GF-D8 (cell line): Measurements from ENCODE around the gene CXCL16.

Experiments used
- DNase-seq: peaks from one replicate; lab custom pipeline; 2025; lab: John Stamatoyannopoulos, UW

CXCL16 gene

DNA sequence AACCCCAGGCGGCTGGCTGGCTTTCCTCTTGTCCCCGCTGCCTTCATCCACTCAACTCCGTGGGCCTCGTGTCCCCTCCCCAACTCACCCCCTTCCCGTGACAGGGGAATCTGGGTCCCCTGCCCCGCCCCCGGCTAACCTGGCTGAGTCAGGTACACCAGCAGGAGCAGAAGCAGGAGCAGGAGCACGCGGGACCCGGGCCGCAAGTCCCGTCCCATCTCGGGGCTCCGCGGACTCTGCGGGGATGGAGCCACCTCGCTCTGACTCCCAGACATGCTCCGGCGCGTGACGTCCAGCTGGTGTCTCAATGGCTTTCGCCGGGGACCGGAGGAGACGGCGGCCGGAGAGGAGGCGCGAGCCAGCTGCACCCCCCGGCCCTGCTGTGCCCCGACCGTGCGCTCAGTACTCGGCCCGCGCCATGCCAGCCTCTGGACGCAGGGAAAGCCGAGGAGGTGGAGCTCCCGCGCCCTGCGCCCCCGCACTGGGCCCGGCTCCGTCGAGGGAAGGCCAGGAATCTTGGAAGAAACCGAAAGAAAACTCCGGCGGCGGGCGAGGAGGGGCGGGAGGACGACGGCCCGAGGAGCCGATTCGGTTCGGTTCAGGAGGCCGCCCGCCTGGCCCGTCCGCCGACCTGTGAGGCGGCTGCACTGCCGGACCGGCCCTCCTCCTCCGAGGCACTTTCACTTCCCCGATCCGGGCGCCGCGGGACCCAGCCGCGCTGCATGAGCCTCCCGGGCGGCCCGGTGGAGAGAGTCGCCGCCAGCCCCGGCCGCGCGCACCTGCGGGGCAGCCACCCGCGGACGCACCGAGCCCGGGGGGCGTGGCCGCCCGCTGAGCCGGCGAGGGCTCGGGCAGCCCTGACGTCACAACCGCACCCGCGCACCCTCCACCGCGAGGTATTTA is at the start of gene CXCL16, which contains the start of gene ZMYND15:
CXCL16 (minus strand) TSS at position 807 of the 903 bp plus-strand sequence; CDS start at position 218, 589 bp downstream.
ZMYND15 (plus strand) TSS at position 712 of the 903 bp plus-strand sequence. CDS start 716 bp downstream, outside the sequence.
- DNase-seq: no peak

DNA sequence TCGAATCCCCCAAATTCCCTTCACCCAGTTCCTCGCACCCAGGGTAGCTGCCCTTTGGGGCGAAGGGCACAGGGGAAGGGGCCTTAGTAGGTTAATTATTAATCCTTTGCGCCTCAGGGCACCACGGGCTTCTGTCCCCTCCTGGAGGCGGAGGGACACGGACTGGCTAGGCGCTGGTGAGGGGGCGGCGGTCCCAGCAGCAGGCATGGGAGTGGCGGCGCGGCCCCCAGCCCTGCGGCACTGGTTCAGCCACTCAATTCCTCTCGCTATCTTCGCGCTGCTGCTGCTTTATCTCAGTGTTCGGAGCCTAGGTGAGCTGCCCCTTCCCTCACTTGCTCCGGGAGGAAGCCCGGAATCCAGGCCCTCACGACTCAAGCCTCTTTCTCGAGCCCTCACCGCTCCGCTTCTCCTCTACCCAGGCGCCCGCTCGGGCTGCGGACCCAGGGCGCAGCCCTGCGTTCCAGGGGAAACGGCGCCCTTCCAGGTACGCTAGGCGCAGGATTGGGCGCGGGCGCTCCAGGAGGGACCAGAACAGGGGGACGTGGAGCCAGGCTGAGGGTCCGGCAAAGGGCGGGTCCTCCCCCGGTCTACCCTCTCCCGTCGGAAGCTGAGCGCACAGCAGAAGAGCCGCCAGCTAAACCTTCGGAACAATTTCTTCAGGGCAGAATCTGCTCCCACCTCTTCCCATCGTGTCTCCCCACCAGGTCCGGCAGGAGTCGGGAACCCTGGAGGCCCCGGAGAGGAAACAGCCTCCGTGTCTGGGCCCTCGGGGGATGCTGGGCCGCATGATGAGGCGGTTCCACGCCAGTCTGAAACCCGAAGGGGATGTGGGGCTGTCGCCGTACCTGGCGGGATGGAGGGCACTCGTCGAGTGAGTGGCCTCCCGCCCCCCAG is 49.3 kb upstream of the CXCL16 start, which contains the start of gene GLTPD2:
GLTPD2 (plus strand) TSS at position 158 of the 894 bp plus-strand sequence; CDS start at position 206, 48 bp downstream.
- DNase-seq: no peak

GRCh38 chr17:4788159-4788806 is 48.6 kb upstream of the CXCL16 start:
- no peak for DNase-seq

DNA sequence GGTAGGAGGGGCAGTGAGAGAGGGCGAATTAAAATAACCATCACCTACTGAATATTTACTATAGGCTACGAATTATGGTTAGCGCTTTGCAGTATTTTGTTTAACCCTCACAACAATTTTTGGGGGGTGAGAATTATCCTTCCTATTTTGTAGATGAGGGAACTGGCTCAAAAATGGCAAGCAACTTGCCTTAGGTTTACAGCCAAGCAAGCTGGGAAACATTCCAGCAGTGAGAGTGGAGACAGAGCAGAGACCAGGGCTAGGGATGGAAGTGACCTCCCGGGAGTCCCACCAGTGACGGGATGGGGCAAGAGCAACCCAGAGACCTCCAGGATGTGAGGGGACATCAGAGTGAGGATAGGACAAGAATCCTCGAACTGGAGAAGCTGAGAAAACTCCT is 46.8 kb upstream of the CXCL16 start:
- DNase-seq: no peak

GRCh38 chr17:4786106-4786511 is 46.4 kb upstream of the CXCL16 start, which contains the start of gene VMO1:
Gene VMO1, minus strand, starts transcription at chr17:4786364. Its CDS starts 12 bp downstream, at chr17:4786352.
- DNase-seq: no peak

DNA sequence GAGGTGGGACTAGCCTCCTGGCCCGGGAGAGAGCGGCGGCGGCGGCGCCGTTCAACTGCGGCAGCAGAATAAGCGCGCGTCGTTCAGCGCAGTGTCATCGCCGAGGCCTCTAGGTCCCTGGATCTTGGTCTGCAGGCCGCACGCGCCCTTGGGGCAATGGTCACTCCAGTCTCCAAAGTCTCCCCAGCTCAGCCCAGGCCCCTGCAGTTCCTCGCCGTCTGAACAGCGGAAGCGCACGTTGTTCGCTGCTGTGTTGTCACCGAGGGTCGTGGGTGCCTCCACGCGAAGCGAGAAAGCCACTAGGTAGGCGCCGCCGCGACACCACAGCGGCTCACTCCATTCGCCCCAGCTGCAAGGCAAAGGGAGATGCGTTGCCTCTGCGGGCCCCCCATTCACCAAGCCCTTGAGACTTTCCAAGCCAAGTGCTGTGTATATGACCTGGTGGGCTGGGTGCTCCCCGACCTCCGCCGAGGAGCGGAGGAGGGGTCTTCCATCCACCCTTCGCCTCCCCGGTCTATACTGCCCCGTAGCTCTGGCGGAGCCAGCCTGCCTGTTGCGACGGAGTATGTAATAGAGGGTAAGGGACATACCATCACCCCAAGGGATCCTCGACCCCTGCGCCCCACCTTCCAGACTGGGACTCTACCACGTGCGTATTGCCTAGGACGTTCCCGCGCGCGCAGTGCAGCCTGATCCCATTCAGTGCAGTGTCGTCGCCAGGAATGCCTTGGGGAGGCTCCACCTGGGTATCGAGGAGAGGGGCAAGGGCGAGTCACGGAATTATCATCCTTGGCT is 45.8 kb upstream of the CXCL16 start:
- no peak for DNase-seq

DNA sequence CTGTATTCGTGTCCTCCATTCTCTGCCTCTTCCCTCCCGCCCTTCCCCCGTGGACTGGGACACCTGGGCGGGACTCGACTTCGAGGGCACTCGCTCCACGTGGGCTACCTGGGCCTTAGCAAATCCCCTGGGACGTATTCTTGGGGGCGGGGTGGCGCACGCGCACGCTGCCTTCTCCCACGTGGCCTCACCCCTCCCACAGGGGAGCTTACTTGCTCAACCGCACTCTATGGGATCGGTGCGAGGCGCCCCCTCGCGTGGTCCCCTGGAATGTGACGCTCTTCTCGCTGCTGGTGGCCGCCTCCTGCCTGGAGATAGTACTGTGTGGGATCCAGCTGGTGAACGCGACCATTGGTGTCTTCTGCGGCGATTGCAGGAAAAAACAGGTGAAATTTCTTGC is 42.9 kb upstream of the CXCL16 start:
- DNase-seq: no peak

DNA sequence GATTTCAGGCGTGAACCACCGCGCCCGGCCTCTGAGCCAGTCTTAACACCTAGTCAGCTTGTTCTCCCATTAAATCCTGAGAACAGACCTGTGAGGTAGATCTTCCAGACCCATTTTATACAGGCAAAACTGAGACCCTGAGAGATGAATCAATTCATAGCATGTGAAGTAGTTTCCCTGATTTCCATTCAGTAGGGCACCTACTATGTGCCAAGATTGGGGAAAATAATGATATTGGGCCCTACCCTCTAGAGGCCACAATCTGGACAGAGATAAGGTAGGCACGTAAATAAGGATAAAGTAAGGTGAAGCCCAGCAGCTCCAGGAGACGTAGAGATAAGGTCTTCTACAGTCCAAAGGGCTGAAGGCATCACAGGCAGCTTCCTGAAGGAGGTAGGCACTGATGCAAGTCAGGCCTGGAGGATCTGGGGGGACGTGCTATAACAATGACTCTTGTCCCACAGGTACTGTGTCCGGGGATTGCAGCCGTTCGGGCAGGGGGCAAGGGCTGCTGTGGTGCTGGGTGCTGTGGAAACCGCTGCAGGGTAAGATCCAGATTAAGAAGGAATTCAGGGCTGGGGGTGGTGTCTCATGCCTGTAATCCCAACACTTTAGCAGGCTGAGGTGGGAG is 40.7 kb upstream of the CXCL16 start:
- DNase-seq: no peak

DNA sequence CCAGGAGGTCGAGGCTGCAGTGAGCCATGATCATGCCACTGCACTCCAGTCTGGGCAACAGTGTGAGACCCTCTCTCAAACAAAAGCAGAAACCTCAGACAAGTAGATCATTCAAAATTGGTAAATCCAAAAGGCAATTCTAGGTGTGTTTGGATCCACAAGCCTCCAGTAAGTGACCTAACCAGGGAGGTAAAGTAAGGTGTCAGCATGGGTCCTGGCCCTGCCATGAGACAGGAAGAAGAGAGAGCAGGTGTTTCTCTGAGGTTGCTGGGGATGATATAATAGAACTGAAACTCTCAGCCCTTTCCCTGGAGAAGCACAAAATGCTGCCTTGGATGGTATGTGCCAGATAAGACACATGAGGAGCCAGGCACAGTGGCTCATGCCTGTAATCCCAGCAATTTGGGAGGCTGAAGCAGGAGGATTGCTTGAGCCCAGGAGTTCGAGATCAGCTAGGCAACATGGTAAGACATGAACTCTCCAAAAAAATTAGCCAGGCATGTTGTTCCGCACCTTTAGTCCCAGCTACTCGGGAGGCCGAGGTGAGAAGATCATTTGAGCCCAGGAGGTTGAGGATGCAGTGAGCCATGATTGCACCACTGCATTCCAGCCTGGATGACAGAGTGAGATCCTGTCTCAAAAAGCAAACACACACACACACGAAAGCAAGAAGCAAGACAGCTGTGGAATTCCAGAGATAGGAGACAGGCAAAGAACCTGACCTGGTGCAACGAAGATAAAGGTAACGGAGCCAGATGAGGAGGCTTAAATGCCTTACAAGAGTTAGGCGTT is 38.4 kb upstream of the CXCL16 start:
- DNase-seq: no peak

DNA sequence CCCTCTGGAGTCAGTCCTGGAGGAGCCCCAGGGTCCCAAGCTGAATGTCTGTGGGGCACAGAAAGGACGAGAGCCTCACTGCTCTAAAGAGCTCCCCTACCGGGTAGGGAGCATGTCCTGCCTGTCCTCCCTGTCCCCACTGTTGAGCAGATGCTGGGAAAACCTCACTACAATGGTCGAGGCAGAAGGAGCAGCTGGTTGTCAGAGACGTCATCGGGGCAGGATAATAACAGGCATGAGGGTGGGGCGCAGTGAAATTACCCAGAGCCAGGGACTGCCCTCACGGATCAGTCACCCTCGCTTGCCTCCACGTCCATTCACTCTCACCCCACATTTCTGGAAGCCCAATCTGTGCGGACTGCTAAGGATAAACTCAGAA is 32.5 kb upstream of the CXCL16 start:
- DNase-seq: no peak

- DNase-seq: no peak
Observed at GRCh38 chr17:4771519-4772234, 31.9 kb upstream of the CXCL16 start, which contains the start of gene TM4SF5. Gene TM4SF5, plus strand, starts transcription at chr17:4771886. Its CDS starts 37 bp downstream, at chr17:4771923.

- no peak for DNase-seq
Observed at GRCh38 chr17:4769628-4770027, 29.9 kb upstream of the CXCL16 start.

DNA sequence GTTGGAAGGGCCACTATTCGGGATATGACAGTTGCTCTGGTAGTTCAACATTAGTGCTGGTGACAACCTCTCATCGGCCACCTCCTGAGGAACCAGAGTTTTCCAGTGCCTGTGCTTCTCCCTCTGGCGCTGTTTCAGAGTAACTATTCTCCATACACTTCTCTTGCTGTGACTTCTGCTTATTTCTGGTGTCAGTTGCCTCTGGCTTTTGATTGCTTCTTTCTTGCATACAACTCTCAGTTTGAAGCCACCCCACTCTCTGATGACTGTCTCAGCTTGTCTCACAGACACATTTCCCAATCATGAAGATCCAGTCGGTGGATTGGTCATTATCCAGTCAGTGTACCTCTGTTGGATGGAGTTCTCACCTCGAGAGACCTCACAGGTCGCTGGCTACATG is 28.6 kb upstream of the CXCL16 start:
- no peak for DNase-seq

DNA sequence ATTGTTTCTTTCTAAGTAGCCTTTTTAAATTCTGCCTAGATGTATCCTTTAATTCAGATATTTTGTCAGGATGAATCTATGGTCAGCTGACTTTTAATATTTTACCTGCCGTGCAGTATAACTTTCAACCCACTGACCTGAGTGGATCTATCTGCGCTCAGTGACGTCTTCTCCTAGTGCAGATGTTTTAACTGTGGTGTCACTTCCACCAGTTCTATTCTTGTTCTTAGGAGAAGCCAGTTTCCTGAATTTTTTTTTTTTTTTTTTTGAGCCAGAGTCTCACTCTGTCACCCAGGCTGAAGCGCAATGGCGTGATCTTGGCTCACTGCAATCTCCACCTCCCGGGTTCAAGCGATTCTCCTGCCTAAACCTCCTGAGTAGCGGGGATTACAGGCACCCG is 27.0 kb upstream of the CXCL16 start:
- no peak for DNase-seq

DNA sequence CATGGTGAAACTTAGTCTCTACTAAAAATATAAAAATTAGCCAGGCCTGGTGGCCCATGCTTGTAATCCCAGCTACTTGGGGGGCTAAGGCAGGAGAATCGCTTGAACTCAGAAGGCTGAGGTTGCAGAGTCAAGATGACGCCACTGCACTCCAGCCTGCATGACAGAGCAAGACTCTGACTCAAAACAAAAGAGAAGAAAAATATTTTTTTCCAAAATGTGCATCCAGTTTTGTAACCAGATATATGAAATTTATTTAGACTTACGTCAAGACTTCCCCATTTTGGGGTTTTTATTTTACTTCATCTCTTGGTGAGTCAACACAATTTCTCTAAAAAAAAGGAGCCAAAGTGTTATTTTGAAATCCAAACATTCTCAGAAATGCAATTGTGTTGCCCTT is 26.5 kb upstream of the CXCL16 start:
- DNase-seq: no peak

DNA sequence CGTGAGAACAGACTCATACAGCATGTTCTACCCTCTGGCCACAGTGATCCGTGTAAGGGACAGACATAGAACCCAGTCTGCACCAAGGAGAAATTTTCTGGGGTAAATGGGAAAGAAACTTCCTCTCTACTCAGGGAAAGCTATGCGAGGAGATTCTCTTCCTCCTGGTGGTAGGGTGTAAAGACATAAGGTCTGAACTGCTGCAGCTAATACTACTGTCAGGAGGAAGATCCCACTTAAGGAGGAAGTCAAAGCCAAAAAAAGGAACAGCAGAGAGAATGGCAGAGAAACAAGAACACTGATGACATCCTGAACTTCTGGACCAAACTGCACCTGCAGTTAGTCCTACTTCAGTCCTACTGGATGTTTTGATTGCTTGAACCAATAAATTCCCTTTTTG is 24.9 kb upstream of the CXCL16 start:
- DNase-seq: peak; percentile 22

GRCh38 chr17:4759776-4760236 is 20.1 kb upstream of the CXCL16 start:
- DNase-seq: no peak

- no peak for DNase-seq
Observed at GRCh38 chr17:4753392-4753791, 13.7 kb upstream of the CXCL16 start.

DNA sequence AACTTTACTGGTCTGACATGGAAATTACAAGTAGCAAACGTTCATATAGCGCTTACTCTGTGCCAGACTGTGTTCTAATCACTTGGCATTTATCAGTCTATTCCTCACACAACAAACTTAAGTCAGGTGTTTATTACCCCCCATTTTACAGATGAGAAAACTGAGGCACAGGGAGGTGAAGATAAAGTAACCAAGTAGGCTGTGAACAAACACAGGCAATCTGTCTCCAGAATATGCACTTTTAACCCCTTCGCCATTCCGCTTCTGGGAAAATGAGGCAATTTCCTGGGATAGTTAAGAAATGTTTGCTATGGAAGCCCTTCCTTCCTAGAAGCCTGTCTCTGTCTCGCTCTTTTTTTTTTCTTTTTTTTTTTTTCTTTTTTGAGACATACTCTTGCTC is 12.2 kb upstream of the CXCL16 start:
- DNase-seq: no peak
